HPDE6-E6E7 (cell line): ENCODE data around the gene WNT3.

ENCODE experiments used
- DNase-seq: peaks from one replicate; pipeline ENCODE4 v3.0.0; 2011; ENCODE audit warnings: missing footprints; ENCODE audit errors: extremely low spot score

The WNT3 gene

GRCh38 chr17:46836500-46836899 lies 18.0 kb upstream of the WNT3 start:
- DNase-seq: no peak

GRCh38 chr17:46834846-46835245 lies 16.4 kb upstream of the WNT3 start:
- DNase-seq: no peak

GRCh38 chr17:46833840-46834208 lies 15.3 kb upstream of the WNT3 start:
- no peak for DNase-seq

DNA sequence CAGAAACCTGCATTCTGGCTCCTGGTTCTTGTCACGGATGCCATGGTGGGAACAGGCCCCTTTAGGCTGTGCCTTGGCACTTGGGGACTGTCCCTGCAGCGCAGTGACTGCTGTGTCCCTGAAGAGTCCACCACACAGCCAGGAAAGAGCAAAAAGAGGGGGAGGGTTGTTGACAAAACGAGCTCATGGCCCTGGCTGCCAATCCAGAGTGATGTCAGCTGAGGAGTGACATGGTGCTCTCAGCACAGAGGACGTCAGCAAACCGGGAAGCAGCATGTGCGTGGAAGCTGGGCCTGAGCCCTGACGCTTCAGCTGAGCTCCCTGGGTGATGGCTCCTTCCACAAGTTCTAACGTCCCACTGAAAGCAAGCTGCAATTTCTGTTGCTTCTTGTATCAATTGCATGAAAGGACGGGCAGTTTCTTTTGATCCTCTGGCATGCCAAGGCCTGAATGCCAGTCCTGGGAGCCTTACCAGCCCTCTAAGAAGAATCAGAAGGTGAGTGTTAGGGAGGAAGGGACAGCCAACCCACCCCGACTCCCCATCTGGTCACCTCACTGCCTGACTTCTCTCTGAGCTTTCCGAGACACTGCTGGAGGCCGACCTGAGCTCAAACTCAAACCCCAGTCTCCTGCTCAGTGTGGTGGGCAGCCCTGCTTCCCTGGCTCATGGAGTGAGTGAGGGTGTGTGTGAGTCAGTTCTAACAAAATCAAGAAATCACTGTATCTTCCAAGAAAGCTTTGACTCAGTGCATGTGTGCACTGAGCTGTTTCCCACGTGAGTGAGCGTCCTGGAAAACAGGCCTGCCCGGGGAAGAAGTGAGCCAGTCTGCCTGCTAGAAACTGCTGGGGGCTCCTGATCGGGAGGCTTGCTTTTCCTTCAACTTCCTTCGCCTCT lies 14.7 kb upstream of the WNT3 start:
- no peak for DNase-seq

- DNase-seq: no peak
These were observed 13.9 kb upstream of the WNT3 start for GRCh38 chr17:46832331-46832821.

DNA sequence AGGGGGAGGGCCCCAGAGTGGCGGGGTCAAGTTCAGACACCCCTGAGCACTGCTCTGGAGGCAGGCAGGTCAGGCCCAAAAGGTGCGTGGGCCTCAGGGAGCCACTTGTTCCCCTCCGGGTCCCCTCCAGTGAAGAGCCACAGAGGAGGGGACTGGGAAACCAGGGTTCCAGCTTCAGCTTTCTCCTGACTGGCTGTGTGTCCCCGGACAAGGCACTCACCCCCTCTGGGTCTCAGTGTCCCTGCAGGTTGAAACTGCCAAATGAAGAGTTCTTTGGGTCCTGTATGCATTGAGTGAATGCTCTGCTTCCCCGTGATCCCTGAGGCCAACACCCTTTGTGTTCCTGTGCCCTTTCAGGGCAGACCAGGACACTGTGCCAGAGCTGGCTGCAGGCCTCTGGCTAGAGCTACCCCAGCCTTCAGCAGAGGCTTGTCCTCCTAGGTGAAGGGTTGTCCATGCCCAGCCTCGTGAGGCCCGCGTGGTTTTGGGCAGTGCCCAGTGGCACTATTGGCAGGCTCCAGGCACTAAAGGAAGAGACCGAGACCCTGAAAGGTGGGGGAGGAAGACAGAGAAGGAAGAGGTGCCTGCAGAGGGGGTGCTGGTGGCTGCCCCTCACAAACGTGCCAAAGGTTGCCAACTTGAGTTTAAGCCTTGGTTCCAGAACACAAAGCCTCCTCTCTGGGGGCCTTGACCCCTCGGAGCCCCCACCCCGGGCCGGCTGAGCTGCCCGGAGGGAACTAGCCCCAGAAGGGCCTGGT lies 13.3 kb upstream of the WNT3 start:
- DNase-seq: no peak

DNA sequence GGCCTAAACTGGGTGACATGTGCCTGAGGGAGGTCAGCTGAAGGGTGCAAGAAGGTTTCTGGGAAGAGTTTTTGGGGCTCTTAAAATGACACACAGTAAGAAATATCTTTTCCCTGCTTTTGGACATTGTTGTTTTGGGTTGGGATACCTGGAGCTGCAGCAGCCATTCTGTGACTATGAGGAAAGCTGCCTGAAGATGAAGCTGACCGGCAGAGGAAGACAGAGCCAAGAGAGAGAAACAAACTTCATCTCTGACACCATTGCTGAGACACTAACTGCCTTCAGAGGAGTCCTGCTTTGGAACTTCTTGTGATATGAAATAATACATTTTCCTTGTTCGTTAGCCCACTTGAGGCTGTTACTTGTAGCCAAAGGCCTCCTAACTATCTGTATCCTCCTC lies 8.8 kb upstream of the WNT3 start:
- no peak for DNase-seq

- DNase-seq: no peak
These were observed 7.6 kb upstream of the WNT3 start for GRCh38 chr17:46826116-46826515.

GRCh38 chr17:46823657-46824056 lies 5.2 kb upstream of the WNT3 start:
- no peak for DNase-seq

GRCh38 chr17:46822388-46822921 lies 4.0 kb upstream of the WNT3 start:
- no peak for DNase-seq

DNA sequence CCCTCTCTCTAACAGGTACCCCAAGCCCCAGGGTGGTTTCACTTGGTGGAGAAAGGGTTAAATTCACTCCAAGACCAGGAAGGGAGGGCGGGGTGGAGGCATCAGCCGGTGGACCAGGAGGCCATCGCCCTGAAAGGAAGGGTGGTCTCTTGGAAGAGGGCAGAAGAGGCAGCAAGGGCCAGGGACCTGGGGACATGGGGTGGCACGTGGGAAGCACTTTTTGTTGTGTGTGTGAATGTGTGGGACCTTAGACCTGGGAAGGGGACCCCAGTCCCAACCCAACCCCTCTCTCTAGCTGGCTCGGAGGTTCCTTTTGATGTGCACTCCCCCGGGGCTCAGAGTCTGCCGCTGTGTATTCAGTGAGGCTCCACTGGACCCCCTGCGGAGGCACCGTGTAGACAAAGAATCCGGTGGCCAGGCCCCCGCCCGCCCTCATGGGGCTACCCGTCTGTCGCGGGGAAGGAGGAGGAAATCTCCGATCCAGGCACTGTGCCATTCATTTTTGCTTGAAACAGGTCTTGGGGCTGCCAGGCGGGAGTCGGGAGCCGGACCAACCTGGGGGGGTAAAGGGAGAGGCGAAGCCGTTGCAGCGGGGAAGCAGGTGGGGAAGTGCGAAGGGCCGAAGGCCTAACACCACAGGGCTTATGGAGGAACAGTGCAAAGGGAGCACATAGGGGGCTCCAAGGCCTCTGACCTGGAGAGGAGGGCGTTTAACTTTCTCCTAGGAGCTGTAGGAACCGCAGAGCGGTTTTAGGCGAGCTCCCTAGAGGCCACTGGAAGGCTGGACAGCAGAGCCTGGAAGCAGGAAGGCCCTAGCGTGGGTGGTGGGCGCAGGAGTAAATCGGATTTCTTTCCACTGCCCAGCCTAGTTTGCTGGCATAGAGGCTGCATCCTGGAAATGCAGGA lies 3.2 kb upstream of the WNT3 start:
- no peak for DNase-seq

DNA sequence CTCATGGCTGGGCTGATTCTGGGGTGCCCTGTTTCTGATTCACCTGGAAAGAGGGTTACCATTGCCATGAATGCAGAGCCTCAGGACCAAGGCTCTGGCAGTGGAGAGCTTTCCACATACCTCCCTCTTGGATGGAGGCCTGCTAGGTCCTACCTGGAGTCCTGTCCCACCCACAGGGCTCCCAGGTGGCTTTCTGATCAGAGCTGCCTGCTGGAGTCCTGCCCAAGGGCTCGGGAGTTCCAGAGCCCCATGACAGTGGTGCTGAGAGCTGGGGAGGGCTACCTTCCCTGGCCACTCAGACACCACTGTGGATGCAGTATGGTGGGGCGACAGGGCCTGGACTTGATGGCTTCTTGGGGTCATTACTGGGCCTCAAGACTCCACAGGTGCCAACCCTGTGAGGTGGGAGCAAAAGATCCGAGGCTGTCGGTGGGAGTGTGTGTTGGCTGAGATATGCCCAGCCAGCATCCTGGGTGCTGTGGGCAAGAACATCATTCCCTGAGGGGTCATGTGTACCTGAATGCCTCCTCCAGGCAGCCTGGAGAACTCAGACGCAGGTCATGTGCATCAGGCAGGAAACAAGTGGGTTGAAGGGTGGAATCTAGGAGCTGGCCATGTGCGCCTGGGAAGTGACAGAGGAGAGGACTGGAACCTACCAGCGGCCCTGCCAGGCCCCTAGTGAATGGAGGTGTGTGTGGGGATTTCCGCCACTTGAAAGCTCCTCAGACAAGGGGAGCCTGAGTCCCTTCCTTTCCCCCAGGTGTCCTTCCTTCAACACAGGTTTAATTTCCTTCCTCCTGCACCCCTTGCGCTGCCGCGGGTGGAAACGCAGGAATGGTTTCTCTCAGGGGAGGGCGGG lies 2.3 kb upstream of the WNT3 start:
- no peak for DNase-seq

DNA sequence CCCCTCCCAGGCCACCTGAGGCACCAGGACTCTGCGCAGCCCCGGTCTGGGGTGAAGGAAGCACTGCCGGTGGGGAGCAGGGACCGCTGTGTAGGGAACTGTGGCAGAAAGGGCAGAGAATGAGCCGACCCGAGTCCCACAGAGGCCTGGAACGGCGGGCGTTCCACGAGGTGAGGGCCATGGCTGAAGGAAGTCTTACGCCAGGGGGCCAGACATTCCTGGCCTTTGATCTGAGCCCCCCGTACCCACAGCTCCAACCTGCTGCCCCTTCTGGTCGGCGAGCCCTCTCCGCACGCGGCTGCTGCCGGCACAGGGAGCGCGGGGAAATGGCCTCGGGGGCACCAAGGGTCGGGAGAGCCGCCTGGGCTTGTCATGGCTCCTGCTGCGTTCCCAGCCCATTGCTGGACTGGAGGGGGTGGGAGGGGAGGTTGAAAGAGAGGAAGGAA lies 1.4 kb upstream of the WNT3 start:
- no peak for DNase-seq

DNA sequence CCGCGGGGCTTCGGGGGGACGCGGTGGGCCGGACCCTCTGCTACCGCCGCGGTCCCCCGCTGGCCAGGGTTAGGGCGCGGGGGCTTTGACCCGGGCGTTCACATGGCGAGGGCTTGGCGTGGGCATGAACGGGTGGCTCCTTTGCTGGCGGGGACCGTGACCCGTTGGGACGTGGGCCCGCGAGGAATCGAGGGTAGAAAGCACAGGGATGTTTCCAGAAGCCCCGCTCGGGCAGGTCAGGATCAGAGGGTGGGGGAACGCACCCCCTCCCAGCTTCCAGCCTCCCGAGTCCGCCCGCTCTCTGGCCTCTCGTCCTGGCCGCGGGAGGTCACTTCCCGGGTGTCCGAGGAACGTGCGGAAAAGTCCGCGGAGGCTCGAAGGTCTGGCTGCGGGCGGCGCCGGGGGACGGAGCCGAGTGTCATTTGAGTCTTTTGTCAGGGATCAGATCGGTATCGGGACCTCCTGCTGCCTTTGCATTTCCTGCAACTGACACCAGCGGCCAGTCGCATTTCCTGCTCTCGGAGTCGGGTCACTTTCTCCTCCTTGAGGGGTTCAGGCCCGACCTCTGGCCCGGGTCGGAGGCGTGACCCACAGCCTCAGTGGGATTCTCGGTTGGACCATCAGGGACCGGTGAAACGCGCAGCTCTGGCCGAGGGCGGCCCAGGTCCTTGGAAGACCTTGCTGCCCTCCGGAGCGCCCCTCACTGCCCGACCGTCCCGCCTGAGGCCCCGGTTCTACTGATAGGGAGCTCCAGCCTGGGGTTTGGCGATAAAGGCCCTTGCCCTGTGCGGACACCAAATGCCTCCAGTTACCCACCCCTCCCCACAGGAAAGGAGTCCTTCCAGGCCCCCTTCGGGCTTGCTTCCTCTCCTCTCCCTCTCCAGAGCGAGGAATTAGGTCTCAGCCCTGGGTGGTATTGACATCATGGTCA lies 702 bp upstream of the WNT3 start:
- DNase-seq: no peak

DNA sequence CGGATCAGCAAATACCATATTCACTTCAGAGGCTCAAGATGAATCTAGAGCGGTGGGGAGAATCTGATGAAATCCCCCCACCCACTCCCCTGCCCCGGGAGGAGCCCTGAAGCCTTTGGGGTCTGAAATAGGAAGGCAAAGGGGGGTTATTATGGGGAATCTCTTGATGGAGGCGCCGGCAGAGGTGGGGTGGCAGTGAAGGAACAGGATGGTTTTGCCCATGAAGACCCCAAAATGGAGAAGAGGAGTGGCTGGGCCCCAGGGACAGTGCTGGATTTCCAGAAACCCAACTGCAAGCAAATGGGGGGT lies 637 bp downstream of the WNT3 start:
- DNase-seq: no peak

DNA sequence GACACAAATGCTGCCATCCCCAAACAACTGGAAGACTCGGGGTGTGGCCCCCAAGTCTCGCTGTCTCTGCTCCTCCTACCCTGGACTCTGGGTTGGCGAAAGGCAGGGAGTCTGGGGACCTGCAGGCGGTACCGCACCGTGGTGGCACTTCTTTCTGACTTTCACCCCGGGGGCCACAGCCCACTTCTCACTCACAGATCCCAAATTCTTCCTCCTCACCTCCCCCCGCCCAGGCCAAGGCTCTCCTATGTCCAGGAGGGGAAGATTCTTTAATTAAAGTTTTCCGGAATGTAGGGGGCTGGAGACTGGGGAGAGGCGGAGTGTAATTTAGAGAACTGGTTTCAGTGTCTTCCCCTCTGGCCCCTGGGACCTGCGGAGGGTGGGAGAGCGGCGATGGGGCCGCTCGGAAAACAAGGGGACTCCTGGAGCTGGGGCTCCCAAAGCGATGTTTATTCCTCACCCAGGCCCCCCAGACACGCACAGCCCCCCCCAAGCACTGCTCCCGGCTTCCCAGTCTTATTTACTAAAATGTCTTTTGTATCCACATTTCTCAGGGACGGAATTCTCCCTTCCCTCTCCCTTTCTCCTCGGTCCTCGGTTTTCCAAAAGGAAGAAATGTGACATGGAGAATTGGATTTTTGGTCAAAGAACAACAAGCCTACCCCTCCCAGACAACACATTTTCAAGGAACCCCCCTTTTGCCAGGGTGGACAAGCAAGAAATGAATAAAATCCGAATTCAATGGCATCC lies 1.2 kb downstream of the WNT3 start:
- DNase-seq: no peak

DNA sequence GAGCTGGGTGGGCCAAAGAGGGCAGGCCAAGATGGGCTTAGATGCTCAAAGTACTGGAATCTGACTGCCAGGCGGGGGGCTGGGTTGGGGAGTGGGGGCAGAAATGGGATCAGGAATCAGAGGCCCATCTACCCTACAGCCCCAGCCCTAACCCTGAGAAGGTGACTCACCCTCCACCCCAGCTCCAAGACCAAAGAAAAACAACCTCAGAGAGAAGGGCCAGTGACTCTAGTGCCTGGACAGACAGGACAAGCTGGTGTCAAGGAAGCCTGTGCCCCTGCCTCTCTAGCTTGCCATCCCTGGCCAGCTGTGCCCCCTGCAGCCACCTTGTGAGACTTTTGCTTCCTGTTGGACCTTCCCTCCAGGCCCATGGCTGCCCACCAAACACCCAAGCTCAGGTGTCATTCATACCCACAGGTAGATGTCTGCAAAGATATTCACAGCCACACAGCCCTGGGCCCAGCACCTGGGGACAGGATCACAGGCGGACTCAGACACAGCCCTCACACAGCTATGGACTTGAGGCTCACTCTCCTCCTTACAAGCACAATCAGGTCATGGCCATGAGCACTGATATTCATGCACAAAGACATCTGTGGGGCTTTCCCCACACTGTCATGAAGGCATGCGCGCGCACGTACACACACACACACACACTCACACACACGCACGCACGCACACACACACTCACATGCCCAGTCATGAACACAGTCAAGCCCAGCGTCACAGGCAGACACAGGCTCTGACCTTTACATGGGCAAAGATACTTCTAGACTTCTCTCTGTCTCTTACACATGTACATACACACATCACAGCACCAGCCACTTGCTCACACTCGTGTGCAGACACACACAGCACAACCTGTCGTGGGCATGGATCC lies 2.8 kb downstream of the WNT3 start:
- DNase-seq: no peak

- no peak for DNase-seq
These were observed 4.0 kb downstream of the WNT3 start for GRCh38 chr17:46814446-46814845.
